Natural killer cell treated with Interleukin-12 subunit alpha and Interleukin-12 subunit beta and Interleukin-15 and Interleukin-18, amount 100 ng/mL, for 72 hours (primary cell): ENCODE measurements around the gene DTNB. TPM values are rescaled to one million over a fixed set of nuclear protein-coding genes. Genes with fewer than 3 reads are reported as not detected.

Experiments
- ATAC-seq, 2 donors: fragments of 150-1000 bp; cut with Tn5 transposase in 1 of 2; sonication (Bioruptor Pico), chemical (Tn5 transposase) in 1 of 2; 2 replicates each; pipeline ENCODE4 v1.10.0; 2021
- DNase-seq: peaks from one replicate; pipeline ENCODE4 v3.0.0; 2022; ENCODE audit warnings: low spot score
- H3K27ac Mint-ChIP-seq, 2 donors: 1 replicate in 1 of 2; 2 replicates in 1 of 2; pipeline ENCODE4 v1.8.0; 2022; ENCODE audit warnings: mixed read lengths in 2 of 2, mild to moderate bottlenecking in 1 of 2, moderate library complexity in 1 of 2
- H3K27me3 Mint-ChIP-seq, 2 donors: 1 replicate in 1 of 2; 2 replicates in 1 of 2; pipeline ENCODE4 v1.8.0; 2022; ENCODE audit warnings: mixed read lengths in 2 of 2
- H3K36me3 Mint-ChIP-seq: one replicate; pipeline ENCODE4 v1.8.0; 2022; ENCODE audit warnings: mixed read lengths
- H3K4me1 Mint-ChIP-seq, 2 donors: 1 replicate in 1 of 2; 2 replicates in 1 of 2; pipeline ENCODE4 v1.8.0; 2022; ENCODE audit warnings: low read depth in 2 of 2, mixed read lengths in 2 of 2, mild to moderate bottlenecking in 1 of 2
- H3K4me3 Mint-ChIP-seq: one replicate; pipeline ENCODE4 v1.8.0; 2022; ENCODE audit warnings: mixed read lengths
- H3K9me3 Mint-ChIP-seq: 2 replicates; pipeline ENCODE4 v1.8.0; 2022; ENCODE audit warnings: mixed read lengths
- total RNA-seq, 2 donors: library from RNA; stranded (reverse); gene quantifications; one replicate each; pipeline ENCODE4 v1.2.3, GENCODE V29; 2022

The DTNB gene
- total RNA-seq, 2 donors from 2014 or later = 5.3 to 18.9 TPM

- H3K4me3 Mint-ChIP-seq = no peak overlapping the region
- ATAC-seq (no peak), DNase-seq (no peak)
- H3K27ac Mint-ChIP-seq = no peak overlapping the region
- no peaks in the 10 kb centered on the region for H3K27me3 Mint-ChIP-seq
- H3K4me1 Mint-ChIP-seq = peaks cover 3 to 6% of the 10 kb centered on the region in 2 donors
- H3K9me3 Mint-ChIP-seq = no peaks in the 10 kb centered on the region
- no peaks in the 10 kb centered on the region for H3K36me3 Mint-ChIP-seq
Measured at GRCh38 chr2:25497918-25498407, 175.4 kb downstream of the DTNB start.

DNA sequence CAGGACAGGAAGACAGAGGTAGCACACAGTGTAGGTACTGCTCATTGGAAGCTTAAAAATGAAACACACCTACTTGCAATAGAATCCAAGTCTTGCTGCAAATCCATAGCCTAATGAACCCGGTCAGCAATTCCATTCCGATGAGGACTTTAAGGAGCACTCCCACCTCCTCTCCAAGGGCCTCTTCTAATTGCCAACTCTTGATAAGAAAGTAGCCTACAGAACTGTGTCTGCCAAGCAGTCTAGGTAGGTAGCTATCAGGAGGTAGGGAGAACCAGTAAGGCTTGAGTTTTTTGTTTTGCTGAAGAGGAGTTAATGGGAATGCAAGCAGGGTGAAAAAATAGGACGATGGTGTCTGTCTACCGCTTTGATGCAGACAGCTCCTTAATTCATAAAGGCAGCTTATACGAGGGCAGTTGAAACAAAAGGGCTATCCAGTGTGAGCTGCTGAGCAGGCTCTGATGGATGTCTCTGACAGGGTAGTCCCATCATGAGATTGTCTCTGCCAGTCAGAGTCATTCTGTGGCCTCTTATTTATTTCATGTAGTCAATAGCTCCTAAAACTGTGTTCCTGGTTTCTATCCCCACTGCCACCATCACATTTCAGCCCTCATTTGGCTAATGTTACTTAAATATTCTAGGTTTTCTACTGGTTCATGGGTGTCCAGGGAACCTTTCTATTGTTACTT, 176.0 kb downstream of the DTNB start:
- H3K27ac Mint-ChIP-seq = no peak overlapping the region
- no peaks in the 10 kb centered on the region for H3K9me3 Mint-ChIP-seq
- H3K36me3 Mint-ChIP-seq = no peaks in the 10 kb centered on the region
- ATAC-seq = no peak
- H3K4me1 Mint-ChIP-seq = peaks cover 3 to 6% of the 10 kb centered on the region in 2 donors
- no peaks in the 10 kb centered on the region for H3K27me3 Mint-ChIP-seq
- no peak for DNase-seq
- no peak overlapping the region for H3K4me3 Mint-ChIP-seq

DNA sequence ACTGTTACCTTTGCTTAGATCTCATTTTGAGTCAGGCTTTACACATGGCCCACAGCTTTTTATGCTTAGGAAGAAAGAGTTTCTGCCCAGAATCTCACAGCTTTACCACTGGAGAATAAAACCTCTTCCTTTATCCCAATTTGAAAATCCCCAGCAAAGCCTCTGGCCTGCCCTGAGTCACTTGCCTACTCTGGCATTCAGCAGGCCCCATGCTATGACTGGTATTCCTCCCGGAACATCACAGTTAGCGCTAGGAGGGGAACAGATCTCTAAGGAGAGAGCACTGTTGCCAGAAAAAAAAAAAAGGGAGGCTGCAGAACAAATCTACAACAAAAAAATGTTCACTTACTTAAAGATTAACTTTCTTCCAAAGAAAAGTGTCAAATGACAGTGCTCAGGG, 178.8 kb downstream of the DTNB start:
- no peak overlapping the region for H3K27ac Mint-ChIP-seq
- H3K4me1 Mint-ChIP-seq = peaks cover 0 to 6% of the 10 kb centered on the region in 2 donors
- no peaks in the 10 kb centered on the region for H3K27me3 Mint-ChIP-seq
- no peak for DNase-seq
- no peak for ATAC-seq
- no peak overlapping the region for H3K4me3 Mint-ChIP-seq
- no peaks in the 10 kb centered on the region for H3K9me3 Mint-ChIP-seq
- no peaks in the 10 kb centered on the region for H3K36me3 Mint-ChIP-seq

- Mint-ChIP-seq H3K27ac (no peak overlapping the region), H3K36me3 (no peaks in the 10 kb centered on the region), H3K27me3 (no peaks in the 10 kb centered on the region), H3K4me3 (no peak overlapping the region), H3K9me3 (no peaks in the 10 kb centered on the region), H3K4me1 (peaks cover 0 to 5% of the 10 kb centered on the region in 2 donors)
- DNase-seq (no peak), ATAC-seq (no peak)
Measured at GRCh38 chr2:25493207-25493606, 180.2 kb downstream of the DTNB start.

- Mint-ChIP-seq H3K4me1 (peaks cover 0 to under 1% of the 10 kb centered on the region in 2 donors), H3K27ac (no peak overlapping the region), H3K9me3 (no peaks in the 10 kb centered on the region), H3K4me3 (no peak overlapping the region), H3K36me3 (no peaks in the 10 kb centered on the region), H3K27me3 (no peaks in the 10 kb centered on the region)
- no peak for DNase-seq
- no peak for ATAC-seq
Measured at GRCh38 chr2:25492726-25493125, 180.7 kb downstream of the DTNB start.

GRCh38 chr2:25491966-25492532, 181.3 kb downstream of the DTNB start:
- no peak overlapping the region for H3K4me3 Mint-ChIP-seq
- no peaks in the 10 kb centered on the region for H3K9me3 Mint-ChIP-seq
- no peaks in the 10 kb centered on the region for H3K27me3 Mint-ChIP-seq
- no peak for DNase-seq
- no peak overlapping the region for H3K27ac Mint-ChIP-seq
- no peaks in the 10 kb centered on the region for H3K4me1 Mint-ChIP-seq
- H3K36me3 Mint-ChIP-seq = no peaks in the 10 kb centered on the region
- ATAC-seq = no peak

DNA sequence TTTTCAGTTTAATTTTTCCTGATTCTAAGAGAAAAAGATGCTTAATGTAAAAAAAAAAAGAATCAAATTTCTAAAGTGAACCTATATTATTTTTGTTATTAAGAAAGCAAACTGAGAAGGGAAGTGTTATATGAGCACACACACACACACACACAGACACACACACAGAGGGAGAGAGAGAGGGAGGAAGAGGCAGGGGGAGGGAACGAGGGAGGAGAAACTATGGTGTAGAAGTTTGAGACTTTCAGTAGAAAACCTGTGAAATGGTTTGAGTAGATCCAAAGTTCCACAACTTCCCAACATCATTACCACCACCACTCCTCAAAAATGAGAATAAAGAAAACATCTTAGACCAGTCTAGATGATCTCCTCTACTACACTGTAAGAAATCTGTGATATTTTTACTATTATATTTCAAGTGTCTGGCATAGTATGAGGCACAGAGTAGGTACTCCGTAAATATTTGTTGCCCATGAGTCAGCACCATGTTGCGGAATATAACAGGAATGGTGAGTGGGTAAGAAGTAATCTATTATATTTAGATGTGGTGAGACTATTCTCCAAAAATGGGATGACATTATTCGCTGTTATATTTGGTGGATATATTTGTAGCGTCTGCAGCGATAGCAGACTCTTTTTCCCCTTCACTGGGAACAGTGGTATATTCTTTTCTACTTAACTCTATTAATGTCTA, 182.2 kb downstream of the DTNB start:
- H3K4me3 Mint-ChIP-seq = no peak overlapping the region
- DNase-seq (no peak), ATAC-seq (no peak)
- no peaks in the 10 kb centered on the region for H3K36me3 Mint-ChIP-seq
- no peaks in the 10 kb centered on the region for H3K9me3 Mint-ChIP-seq
- H3K27me3 Mint-ChIP-seq = no peaks in the 10 kb centered on the region
- no peak overlapping the region for H3K27ac Mint-ChIP-seq
- no peaks in the 10 kb centered on the region for H3K4me1 Mint-ChIP-seq

DNA sequence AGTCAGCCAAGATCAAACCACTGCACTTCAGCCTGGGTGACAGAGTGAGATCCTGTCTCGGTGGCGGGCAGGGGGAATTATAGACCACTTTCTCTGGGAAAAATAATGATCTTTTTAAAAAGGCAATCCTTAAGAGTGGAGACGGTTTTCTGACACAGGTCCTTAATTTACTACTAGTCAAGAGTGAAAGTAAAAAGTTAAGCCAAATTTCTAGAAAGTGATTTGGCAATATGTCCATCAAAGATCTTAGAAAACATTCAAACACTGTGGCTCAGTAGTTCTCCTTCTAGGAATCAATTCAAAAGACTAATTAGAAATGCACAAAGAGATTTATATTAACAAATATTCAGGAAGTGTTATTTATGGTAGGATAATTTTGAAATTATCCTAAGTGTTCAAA, 183.2 kb downstream of the DTNB start:
- H3K4me3 Mint-ChIP-seq = no peak overlapping the region
- no peak for ATAC-seq

DNA sequence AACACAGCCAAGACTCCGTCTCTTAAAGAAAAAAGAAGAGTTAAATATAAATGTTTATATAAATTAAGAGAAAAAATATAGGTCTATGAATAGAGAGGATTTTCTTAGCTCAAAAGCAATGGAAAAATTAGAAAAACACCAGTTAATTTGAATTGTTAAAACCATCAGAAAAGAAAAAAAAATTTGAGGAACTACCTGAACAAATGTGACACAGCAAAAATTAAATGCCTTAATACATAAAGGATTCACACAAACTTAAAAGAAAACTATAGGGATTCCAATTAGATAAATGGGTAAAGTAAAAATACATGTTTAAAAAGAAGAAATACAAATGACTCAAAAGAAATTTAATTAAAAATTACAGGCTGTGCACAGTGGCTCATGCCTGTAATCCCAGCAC, 183.7 kb downstream of the DTNB start:
- Mint-ChIP-seq H3K4me1 (no peaks in the 10 kb centered on the region), H3K9me3 (no peaks in the 10 kb centered on the region), H3K27ac (no peak overlapping the region), H3K4me3 (no peak overlapping the region), H3K27me3 (no peaks in the 10 kb centered on the region), H3K36me3 (no peaks in the 10 kb centered on the region)
- no peak for ATAC-seq
- no peak for DNase-seq

More for the DNA sequence above, 183.2 kb downstream of the DTNB start:
- H3K27ac Mint-ChIP-seq = no peak overlapping the region
- no peaks in the 10 kb centered on the region for H3K9me3 Mint-ChIP-seq
- H3K36me3 Mint-ChIP-seq = no peaks in the 10 kb centered on the region
- H3K27me3 Mint-ChIP-seq = no peaks in the 10 kb centered on the region
- no peak for DNase-seq
- H3K4me1 Mint-ChIP-seq = no peaks in the 10 kb centered on the region

- Mint-ChIP-seq H3K4me1 (no peaks in the 10 kb centered on the region), H3K9me3 (no peaks in the 10 kb centered on the region), H3K36me3 (no peaks in the 10 kb centered on the region), H3K27me3 (no peaks in the 10 kb centered on the region), H3K4me3 (no peak overlapping the region), H3K27ac (no peak overlapping the region)
- DNase-seq (no peak), ATAC-seq (no peak)
Measured at GRCh38 chr2:25483607-25484266, 189.6 kb downstream of the DTNB start.

DNA sequence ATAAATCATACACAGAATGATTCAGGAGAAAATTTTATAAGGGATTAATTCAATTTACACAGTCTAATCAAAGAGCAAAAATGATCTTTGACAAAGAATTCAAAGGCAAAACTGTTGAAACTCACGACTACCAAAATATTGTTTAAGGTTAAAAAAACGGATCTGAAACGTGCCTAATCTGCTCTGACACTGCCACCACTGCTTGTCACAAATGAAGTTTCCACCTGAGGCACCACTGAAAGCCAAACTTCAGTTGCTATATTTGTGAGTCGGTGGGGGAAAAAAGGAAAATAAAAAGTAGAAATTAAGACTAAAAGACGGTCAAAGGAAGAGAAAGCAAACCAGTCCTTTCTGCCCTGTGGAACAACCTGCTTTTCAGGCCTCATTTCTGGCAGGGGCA, 191.0 kb downstream of the DTNB start:
- Mint-ChIP-seq H3K27ac (no peak overlapping the region), H3K36me3 (no peaks in the 10 kb centered on the region), H3K9me3 (no peaks in the 10 kb centered on the region), H3K4me3 (no peak overlapping the region), H3K27me3 (no peaks in the 10 kb centered on the region), H3K4me1 (no peaks in the 10 kb centered on the region)
- ATAC-seq (no peak), DNase-seq (no peak)

DNA sequence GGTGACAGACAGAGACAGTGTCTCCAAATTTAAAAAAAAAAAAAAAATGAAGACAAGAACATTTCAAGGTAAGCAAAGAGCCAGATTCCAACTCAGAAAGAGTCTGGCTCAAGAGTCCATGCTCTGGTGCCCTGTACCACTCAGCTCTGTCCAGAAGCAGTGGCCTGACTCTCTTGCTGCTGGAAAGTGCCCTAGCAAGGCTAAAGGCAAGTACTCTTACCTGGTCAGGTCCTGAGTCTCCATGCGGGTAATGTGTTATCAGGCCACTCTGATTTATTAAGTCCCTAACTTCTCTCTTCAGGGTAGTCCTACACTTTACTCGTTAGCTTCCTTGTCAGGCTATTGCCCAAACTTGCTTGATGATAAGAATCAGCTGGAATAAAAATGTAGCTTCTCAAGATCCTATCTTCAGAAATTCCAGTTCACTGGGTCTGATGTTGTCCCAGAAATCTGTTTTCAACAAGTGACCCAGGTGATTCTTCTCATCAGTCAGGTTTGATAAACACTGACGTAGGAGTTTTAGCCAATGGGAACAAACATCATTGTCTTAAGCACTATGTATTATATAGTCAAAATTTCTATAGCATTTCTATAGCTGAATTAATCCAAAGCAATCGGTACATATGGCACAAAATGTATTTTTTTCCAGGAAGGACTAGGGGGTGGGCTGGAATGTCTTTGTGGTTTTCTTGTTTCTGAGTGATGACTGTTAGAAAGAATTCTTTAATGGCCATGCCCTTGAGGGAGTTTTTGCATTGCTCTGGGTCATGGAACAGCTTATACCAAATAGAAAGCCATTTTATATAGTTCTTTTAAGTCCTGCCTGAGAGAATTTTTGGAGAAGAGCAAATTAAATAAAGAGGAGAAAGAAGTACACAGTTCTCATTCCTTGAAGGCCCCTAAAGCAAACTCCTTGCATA, 191.7 kb downstream of the DTNB start:
- Mint-ChIP-seq H3K27me3 (no peaks in the 10 kb centered on the region), H3K9me3 (no peaks in the 10 kb centered on the region), H3K36me3 (no peaks in the 10 kb centered on the region), H3K4me3 (no peak overlapping the region), H3K4me1 (no peaks in the 10 kb centered on the region), H3K27ac (no peak overlapping the region)
- no peak for DNase-seq
- ATAC-seq = no peak

DNA sequence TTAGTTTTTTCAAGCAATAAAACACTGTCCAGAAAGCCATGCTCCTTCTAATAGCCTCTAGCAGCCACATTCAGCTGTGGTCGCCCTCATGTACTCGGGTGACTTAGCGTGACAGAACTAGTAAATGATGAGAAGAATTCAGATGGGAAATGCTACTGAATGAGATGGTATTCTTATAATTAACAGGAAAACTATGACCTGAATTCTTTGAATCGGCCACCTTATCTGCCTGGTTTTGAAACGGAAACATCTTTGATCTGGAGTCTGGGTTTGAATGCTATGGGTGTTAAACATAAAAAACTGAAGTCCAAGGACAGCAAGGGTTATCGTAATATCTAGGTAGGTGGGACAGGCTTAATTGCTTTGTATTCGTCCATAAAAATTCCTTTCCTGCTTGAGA, 192.8 kb downstream of the DTNB start:
- no peaks in the 10 kb centered on the region for H3K27me3 Mint-ChIP-seq
- H3K4me3 Mint-ChIP-seq = no peak overlapping the region
- H3K4me1 Mint-ChIP-seq = no peaks in the 10 kb centered on the region
- no peak for DNase-seq
- no peak overlapping the region for H3K27ac Mint-ChIP-seq
- ATAC-seq = no peak
- no peaks in the 10 kb centered on the region for H3K36me3 Mint-ChIP-seq
- H3K9me3 Mint-ChIP-seq = no peaks in the 10 kb centered on the region
